Upper lobe of left lung (tissue), 4 donors: ENCODE results near the gene ADAMTS13.

ENCODE experiments used
- CTCF ChIP-seq, 6 experiments: fragments of 450-650 bp in 4 of 6; fragments of 200-600 bp in 2 of 6; sonication (generic) in 2 of 6; IDR thresholded peaks; one replicate each; pipeline ENCODE4 v1.5.1; 2016 to 2019; ENCODE audit warnings: antibody characterized with exemption in 6 of 6
- EP300 ChIP-seq, 4 donors: sonication (generic); formaldehyde crosslinking; IDR thresholded peaks; one replicate each; pipeline ENCODE4 v1.5.1; 2017; ENCODE audit warnings: antibody characterized with exemption in 4 of 4, control low read depth in 2 of 4
- POLR2A ChIP-seq, 4 donors: fragments of 450-650 bp; IDR thresholded peaks; one replicate each; pipeline ENCODE4 v1.5.1; 2016 to 2017; ENCODE audit warnings: antibody characterized with exemption in 4 of 4, mild to moderate bottlenecking in 2 of 4
- POLR2AphosphoS5 ChIP-seq, 2 donors: sonication (generic); formaldehyde crosslinking; IDR thresholded peaks; one replicate each; pipeline ENCODE4 v1.5.1; 2017; ENCODE audit warnings: antibody characterized with exemption in 2 of 2

GRCh38 chr9:133383438-133383837, 38.7 kb upstream of the ADAMTS13 start:
- TF ChIP-seq CTCF (IDR thresholded peaks at IDR 0.05), result no peak
- TF ChIP-seq EP300 (IDR thresholded peaks at IDR 0.05), result no peak
- TF ChIP-seq POLR2AphosphoS5 (IDR thresholded peaks at IDR 0.05), result no peak
- no peak for TF ChIP-seq POLR2A (IDR thresholded peaks at IDR 0.05)
